HG03432 (cell line): ENCODE data around the gene CLUH.

Experiments used
- ATAC-seq: cut with Tn5 transposase; IDR thresholded peaks from one replicate; pipeline ENCODE4 v1.9.1; 2021; ENCODE audit warnings: mild to moderate bottlenecking, moderate library complexity; ENCODE audit not compliant: unreplicated experiment

The CLUH gene

DNA sequence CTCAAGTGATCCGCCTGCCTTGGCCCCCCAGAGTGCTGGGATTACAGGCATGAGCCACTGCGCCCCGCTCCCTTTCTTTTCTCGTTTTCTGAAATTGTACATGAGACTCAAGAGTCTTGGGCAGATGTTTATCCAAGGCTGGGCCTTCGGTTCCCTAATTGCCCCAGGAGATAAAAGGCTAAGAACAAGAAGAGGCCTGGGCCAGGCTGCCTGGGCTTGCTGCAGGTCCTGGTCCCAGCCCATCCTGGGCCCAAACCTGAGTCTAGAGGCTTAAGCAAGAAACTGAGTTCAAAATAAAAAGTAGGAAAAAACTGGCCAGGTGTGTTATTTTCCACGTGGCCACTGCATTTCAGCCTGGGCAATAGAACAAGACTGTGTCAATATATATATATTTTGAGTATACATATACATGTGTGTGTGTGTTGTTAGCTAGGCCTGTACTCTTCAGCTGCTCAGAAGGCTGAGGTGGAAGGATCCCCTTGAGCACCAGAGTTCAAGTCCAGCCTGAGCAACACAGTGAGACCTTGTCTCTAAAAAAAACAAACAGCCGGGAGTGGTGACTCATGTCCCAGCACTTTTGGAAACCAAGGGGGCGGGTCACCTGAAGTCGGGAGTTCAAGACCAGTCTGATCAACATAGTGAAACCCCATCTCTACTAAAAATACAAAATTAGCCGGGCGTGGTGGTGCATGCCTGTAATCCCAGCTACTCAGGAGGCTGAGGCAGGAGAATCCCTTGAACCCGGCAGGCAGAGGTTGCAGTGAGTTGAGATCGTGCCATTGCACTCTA lies 6.8 kb upstream of the CLUH start:
- ATAC-seq, result no peak

DNA sequence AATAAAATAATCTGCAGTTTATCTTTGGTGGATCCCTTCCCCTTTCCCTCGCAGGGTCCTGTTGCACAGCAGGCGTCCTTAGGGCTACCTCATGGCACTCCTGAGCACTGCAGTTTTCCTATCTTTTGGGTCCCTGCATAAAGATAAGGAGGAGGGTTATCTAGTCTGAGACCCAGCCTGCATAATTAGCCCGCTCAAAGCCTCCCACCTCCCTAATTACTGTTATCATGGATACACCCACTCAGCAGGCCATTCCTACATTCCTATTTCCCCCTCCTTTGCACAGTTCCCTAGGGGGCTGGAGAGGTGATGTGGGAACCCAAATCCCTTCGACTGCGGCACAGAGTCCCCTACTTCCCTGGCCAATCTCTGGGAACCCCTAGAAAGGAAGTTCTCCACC lies 5.1 kb upstream of the CLUH start:
- ATAC-seq, result no peak

DNA sequence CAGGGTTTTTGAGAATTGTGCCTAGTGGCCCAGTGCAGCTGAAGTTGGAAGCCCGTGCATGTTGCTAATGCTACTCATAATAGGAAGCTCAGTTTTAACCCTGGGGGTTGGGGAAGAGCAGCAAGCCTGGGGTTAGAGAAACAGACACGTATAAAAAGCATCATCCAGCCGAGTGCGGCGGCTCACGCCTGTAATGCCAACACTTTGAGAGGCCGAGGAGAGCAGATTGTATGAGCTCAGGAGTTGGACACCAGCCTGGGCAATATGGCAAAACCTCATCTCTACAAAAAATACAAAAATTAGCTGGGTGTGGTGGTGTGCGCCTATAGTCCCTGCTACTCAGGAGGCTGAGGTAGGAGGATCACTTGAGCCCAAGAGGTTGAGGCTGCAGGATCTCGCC lies 2.3 kb upstream of the CLUH start:
- no peak for ATAC-seq

DNA sequence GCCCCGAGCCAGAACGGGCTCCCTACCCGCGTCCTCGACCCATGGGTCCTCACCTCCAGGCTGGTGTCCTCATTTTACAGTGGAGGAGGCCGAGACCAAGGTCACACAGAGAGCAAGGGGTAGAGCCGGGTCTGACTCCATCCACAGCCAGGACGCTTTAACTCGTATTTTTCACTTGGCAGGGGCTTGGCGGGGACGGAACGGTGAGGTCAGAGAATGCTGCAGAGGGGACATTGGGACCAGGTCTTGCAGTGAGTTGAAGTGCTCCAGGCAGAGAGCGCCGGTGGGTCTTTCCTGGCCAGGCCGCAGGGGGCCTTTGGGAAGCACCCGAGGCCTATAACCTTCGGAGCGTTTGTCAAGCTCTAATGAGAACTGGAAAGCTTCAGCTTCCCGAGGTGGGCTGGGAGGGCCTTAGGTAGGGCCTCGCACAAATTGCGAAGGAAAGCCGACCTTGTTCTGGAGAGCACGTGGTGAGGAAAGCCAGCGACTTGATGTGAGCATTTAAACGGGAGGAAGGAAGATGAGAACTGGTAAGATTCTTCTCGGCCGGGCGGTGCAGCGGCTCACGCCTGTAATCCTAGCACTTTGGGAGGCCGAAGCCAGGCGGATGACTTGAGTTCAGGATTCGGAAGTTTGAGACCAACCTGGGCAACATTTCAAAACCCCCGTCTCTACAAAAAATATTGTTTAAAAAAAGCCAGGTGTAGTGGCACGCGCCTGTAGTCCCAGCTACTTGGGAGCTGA lies 908 bp upstream of the CLUH start:
- ATAC-seq, result no peak

DNA sequence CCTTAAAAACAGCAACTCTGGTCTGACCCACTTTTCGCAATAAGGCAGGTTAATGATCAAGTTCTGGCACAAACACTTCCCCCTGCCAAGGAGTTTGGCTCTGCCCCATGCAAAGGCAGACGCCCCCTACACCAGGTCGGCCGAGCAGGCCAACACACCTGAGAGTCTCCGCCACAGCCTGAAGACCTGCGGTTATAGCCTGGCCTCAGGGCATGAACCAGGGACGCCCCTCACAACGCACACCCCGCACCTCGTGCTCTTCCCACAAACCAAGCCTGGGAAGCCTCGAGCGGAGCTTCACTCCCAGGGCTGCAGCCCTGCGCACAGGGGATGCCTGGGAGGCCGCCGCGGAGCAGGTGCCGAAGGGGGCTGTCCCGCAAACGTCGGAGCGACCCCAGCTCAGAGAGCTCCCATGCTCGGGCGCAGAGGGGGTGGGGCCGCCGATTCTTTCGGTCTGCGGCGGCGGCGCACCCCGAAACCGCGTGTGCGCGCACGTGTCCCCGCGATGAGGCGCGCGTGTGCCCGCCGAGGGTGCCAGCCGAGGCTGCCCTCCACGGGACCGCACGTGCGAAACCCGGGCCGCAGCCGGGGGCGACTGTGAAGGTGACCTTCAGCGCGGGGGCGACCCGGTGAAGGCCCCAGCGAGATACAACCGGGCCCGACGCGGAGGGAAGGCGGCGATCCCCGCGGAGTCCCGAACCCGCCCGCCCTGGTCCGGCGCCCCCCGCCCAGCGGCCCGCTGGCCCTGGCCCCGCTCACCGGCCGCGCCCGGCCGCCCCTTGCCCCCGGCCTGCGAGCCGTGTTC lies 559 bp downstream of the CLUH start:
- ATAC-seq, result peak; percentile 24

DNA sequence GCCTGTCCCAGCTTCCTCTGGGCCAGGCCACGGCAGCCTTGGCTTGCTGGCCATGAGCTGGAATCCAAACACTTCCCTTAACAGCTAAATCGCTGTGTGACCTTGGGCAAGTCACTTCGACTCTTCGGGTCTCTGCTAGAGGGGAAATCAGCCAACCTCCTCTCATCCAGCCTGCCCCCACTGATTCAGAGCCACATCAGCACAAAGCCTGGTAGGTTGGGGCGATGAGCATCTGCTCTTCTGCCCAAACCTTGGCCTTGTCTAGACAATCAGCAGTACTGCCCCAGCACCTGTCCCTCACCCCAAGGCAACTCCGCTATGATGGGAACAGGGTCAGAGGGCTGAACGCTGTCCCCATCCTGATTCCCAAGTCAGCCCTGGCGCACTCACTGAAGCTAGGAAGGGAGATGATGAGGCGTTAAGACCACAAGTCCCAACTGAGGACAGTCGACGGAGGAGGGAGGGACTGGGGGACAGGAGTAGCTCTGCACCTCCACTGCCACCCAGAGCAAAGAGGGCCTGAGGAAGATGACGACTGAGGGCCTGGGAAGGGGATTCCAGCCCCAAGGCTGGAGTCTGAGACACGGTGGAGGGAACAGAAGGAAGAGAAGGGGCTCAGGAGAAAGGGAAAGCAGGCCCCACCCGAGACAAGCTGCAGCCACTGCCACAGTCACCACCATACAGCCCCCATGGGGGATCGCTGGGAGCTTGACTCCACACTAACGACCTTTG lies 1.3 kb downstream of the CLUH start:
- ATAC-seq, result no peak

DNA sequence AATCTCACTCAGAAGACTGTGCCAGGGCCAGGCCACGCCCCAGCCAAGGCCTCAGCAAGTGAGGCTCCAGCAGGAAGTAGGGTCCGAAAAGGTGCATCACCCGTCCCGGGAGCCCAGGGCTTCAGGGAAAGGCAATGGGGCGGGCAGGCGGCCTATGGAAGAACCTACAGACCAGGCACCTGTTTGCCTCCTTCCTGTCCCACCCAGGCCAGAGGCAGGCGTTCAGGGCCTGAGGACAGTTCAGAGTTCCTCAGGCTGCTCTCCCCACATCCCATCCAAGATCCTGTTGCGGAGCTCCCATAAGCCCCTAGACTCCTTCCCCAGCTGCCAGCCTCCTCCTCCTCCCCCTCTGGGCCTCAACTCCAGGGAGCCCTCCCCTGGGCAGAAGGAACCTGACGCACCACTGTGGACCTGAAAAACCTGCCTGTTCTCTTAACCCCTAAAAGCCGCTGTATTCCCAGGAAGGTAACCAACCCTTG lies 2.3 kb downstream of the CLUH start:
- no peak for ATAC-seq

DNA sequence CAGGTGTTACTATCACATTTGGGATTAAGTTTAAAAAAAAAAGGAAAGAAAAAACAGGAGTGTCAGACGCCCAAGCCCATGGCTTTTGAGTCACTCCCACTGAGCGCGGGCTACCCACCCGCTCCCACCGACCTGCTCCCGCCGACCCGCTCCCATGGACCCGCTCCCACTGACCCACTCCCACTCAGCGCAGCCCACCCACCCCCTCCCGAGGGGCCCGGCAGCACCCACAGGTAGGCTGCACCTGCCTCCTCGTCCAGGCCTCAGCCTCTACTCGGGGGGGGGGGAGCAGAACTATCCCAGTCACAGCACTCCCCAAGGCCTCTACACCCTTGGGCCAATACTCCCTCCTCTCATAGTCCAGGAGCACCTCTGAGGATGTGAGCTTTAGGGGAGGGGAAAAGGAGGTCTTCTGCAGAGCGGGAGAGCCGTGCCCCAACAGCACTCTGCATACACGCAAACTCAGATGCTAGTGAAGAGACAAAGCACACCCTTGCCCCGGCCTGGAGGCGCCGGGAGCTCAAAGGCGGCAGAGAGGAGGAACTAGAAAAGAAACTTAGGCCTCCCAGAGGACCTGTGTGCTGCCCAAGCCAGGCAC lies 2.9 kb downstream of the CLUH start:
- no peak for ATAC-seq

DNA sequence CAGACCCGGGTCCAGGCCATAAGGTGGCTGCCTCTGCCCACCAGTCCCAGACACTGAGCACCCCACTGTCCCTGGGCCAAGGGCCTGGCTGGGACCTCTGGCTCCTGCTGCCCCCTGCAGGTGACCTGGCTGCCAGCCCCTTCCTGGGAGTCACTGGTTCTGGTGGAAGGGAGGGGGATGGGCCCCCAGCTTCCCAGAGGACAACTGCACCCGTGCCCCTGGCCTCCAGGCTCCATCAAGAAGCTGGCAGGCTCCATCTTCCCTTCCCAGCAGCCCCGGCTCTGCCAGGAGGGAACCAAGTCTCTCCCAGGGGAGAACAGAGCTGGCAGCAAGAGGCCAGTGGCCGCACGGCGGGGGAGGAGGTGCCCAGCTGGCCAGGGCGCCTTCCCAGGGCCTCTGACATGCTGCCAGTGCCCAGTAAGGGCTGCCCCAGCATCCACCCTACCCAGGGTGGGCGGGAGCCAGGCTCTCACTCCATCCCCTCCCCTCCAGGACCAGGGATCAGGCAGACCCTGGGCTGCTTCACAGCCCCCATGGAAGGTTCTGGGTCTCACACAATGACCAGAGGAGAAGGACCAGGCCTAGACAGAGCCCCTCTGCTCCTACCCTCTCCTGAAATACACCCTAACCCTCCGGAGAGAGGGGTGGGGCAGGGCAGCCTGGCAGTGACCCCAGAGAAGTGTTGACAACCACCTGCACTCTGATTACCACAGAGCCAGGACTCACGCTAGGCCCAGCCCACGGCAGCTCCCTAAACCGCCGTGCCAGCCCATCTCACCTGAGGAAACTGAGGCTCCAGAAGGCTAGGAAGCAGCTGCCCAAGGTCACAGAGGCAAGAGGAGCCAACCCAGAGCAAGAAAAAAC lies 3.6 kb downstream of the CLUH start:
- ATAC-seq, result no peak

DNA sequence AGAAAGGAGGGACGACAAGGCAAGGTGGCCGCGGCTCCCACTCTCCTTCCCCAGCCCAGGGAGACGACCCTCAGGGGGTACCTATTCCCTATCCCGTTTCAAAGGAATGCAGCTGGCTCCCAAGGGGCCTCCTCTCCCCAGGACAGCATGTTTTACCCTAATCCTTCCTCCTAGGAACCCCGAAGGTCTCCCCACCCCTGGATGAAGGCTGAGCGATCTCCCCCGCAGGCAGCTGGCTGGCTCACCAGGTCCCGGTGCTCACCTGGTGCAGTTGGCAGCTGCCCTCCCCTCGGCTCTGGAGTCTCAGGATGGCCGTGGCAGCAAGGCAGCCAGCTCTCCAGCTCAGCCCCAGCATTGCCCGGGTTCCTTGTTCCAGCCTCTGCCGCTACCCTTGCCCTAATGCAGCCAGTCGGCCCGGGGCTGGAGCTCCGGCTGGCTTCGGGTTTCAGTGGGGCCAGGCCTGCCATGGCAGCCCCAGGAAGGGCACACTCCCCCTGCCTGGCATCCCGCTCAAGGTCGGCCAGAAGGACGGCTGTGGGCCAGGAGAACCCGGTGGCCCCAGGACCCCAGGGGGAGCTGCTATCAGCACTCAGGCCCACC lies 4.6 kb downstream of the CLUH start:
- ATAC-seq, result no peak

DNA sequence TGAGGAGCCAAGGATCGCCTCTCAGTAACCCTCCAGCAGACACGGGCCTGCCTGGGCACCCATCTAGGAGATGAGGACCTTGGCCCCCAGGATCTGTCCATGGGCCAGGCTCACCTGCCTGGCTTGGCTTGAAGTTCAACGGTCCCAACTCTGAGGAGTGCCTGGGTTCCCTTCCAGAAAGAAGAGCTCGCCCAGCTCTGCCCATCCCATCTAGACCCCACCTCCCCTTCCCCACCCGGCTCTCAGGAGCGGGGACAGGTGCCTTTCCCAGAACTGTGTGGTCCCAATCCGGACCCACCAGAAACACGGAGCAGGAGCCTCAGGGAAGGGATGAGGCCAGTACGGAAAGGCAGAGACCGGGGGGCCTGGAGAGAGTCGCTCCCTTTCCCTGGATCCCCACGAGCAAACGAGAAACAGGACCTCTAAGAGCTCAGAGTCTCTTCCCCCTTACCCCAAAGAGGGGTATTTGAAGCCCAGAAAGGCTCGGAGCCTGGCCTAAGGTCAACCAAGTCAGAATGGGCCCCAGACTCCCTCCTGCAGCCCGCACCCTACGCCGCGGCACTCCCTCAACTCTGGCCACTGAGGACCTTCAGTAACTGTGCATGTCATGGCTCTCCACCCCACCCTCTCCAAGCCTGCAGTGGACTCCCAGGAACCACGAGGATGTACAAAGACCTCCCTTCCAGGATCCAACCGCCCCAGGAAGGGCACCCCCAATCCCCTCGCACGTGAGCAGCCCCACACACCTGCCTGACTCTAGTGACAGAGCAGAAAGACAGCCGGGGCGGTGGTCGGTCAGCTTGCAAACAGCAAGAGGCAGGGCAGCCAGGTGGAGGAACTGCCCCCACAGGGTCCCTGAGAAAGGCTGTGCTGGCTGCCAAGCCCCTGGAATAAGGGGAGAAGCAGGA lies 5.4 kb downstream of the CLUH start:
- ATAC-seq, result no peak

DNA sequence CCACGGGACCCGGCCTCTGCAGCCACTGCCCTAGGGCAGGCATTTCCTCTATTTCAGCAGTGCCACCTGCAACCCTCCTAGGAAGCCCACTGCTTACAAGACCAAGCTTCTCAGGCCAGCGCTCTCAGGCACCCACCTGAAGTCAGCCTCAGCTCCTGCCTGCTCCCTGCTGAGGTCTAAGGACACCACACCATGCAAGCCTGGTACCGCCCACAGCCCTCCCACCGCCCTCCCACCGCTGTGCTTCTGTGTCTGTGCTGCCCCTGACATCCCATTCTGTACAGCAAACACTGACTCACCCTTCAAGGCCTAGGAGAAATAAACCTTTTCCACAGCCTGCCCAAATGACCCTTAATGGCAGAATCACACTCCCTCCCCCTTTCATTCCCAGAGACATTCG lies 6.3 kb downstream of the CLUH start:
- ATAC-seq, result no peak

DNA sequence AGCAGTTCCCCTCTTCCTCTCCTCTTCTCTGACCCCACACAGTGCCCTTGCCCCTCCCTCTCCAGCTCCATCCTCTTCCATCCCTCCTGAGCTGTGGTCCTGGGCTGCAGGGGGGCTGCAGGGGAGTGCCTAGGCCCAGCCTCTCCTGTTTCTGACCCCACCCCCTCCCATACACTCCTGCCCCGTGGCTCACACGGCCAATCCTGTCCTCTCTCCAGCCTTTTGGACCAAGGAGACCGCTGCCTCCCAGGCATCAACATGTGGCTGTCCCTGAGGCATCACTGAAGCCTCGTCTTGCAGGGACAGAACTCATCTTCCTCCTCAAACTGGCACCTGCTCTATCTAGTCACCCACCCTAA lies 6.7 kb downstream of the CLUH start:
- no peak for ATAC-seq

DNA sequence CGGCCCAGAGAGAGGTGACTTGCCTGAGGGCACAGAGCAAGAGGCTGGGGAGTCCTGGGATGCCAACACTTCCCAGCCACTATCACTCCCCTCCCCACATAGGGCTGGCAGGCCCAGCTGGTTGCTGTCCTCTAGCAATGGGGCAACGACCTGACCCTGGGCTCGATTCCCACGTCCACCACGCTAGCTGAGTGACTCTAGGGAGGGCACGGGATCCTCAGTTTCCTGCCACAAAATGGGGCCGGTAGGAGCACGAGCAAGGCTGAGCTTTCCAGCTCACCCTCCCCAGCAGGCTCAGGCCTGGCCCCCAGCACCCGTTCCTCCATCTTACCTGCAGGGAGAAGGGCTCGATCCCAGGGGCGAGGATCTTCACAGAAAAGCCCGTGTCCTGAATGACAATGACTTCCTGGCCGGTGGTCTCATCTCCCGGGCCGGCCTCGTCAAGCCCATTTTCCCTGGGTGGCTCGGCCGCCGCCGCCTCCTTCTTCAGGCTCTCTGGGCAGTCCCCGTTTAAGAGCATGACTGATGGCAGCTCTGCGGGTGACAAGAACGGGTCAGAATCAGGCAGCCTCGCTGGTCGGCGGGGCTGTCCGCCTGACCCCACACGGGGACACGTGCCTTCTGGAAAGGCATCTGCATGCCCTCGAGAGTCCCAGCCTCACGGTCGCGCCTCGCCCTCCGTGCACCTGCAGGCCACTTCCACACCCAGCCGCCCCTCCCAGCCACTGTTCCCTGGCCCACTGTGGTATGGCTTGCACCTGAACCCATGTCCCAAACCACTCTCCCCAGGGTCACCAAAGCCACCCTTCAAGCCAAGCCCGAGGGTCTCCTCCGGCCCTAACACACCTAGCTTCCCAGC lies 7.3 kb downstream of the CLUH start:
- ATAC-seq, result no peak

DNA sequence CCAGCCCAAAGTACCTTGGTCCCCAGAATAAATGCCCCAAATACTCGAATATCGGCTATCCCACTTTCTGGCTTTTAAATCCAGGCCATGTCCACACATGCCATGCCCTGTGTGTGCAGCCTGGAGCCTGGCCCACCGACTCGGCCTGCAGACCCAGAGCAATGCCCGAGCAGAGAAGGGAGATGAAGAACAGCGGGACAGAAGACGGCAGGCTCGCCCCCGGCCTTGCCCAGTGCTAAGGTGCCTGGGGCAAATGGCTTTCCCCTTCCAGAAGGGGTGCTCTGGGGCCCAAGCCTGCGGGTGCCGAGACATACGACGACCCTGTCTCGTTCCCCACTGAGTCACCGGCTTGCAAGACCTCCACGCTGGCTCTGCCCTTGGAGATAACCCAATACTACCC lies 8.0 kb downstream of the CLUH start:
- no peak for ATAC-seq

DNA sequence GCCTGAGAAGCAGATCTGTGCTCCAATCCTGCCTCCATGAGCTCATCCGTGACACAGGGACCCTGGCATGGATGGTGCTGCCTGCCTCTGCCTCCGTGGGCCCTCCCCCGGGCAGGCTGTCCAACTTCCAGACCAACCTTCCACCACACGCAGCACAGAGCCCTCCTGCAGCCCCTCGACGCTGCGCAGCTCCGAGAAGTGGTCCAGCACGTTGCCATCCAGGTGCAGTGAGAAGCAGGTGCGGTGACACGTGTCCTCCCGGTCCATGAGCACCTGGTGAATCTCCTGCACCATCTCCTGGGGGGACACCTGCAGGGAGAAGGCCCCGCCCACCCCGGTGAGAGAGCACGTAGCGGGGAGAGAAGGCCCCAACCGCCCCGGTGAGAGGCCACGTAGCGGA lies 8.4 kb downstream of the CLUH start:
- no peak for ATAC-seq

DNA sequence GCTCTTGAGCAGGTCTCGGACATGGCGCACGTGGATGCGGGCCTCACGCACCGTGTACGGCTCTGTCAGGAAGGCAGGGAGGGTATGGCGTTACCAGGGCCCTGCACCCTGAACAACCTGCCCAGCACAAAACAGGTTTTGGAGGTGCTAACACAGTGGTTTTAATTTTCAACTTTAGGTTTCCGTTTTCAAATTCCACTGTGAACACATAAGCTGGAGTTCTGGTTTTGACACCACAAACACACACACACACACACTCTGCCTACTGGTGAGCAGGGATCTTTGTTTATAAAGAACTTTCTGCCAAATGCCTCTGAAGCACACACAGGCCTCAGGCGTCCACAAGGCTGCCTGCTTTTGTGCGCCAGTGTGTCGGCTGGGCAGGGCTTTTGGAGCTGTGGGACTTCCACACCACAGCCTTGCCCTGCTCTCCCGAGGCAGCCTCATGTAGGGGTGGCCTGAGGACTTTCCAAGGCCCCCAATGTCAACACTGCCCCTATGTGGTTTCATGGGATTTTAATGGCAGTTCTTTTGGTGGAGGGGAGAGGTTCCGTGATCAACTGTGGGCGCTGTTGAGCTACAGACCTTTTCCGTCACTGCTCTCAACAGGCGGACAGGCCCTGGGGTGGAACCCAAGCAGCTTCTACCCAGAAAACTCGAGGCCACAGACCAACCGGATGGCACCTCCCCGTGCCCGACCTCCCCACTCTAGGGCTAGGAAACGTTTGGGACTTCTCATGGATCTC lies 9.4 kb downstream of the CLUH start:
- ATAC-seq, result no peak
